MCF 10A (cell line): ENCODE measurements around the gene SIM1. TPM values are rescaled to one million over a fixed set of nuclear protein-coding genes. Genes with fewer than 3 reads are reported as not detected.

ENCODE experiments used
- BruUV-seq: library from RNA; stranded (reverse); fragments of 400-500 nt; replicated peaks from 2 replicates; lab custom pipeline; 2021; lab: Mats Ljungman, UMichigan
- CTCF ChIA-PET: fragments of 300-600 bp; sonication (Branson Sonifier 250); formaldehyde crosslinking; extraction: SDS; loops from one replicate; lab custom pipeline; 2021; ENCODE audit warnings: antibody characterized with exemption, inconsistent platforms; lab: Yijun Ruan, JAX
- POLR2A ChIA-PET: fragments of 300-600, 350-650 bp; sonication (Branson Sonifier 250); formaldehyde crosslinking; extraction: SDS; loops from one replicate; lab custom pipeline; 2020; ENCODE audit warnings: antibody characterized with exemption, inconsistent platforms; lab: Yijun Ruan, JAX
- DNase-seq: peaks from one replicate; pipeline ENCODE4 v3.0.0-alpha.2; 2018; ENCODE audit not compliant: unreplicated experiment
- H3K27ac Mint-ChIP-seq: one replicate; pipeline ENCODE4 v1.8.0; 2022; ENCODE audit warnings: mild to moderate bottlenecking, low read depth, mixed read lengths; ENCODE audit not compliant: unreplicated experiment
- H3K27me3 Mint-ChIP-seq: one replicate; pipeline ENCODE4 v1.8.0; 2022; ENCODE audit warnings: mixed read lengths; ENCODE audit not compliant: insufficient read depth, unreplicated experiment
- H3K36me3 Mint-ChIP-seq: one replicate; pipeline ENCODE4 v1.8.0; 2022; ENCODE audit warnings: mild to moderate bottlenecking, moderate library complexity, mixed read lengths; ENCODE audit not compliant: insufficient read depth, unreplicated experiment
- H3K4me1 Mint-ChIP-seq: one replicate; pipeline ENCODE4 v1.8.0; 2022; ENCODE audit warnings: mixed read lengths; ENCODE audit not compliant: insufficient read depth, unreplicated experiment
- H3K4me3 Mint-ChIP-seq: one replicate; pipeline ENCODE4 v1.8.0; 2022; ENCODE audit warnings: mild to moderate bottlenecking, moderate library complexity, mixed read lengths; ENCODE audit not compliant: unreplicated experiment
- H3K9me3 Mint-ChIP-seq: one replicate; pipeline ENCODE4 v1.8.0; 2022; ENCODE audit warnings: mixed read lengths; ENCODE audit not compliant: unreplicated experiment
- intact Hi-C: fragments of 100-400 bp; cut with micrococcal nuclease; formaldehyde crosslinking; loops from 2 replicates; pipeline ENCODE4 v1.14.1; 2022
- total RNA-seq: library from RNA; stranded (reverse); gene quantifications from 2 replicates; pipeline ENCODE4 v1.2.3, GENCODE V29; 2022
- TF ChIP-seq, protein P1 (sequence below): fragments of 200-600 bp; IDR thresholded peaks from one replicate; pipeline ENCODE4 v1.8.0; 2022; ENCODE audit warnings: antibody characterized with exemption, mild to moderate bottlenecking; ENCODE audit not compliant: unreplicated experiment

SIM1 gene
- total RNA-seq, 1 experiment from 2014 or later, result not detected

DNA sequence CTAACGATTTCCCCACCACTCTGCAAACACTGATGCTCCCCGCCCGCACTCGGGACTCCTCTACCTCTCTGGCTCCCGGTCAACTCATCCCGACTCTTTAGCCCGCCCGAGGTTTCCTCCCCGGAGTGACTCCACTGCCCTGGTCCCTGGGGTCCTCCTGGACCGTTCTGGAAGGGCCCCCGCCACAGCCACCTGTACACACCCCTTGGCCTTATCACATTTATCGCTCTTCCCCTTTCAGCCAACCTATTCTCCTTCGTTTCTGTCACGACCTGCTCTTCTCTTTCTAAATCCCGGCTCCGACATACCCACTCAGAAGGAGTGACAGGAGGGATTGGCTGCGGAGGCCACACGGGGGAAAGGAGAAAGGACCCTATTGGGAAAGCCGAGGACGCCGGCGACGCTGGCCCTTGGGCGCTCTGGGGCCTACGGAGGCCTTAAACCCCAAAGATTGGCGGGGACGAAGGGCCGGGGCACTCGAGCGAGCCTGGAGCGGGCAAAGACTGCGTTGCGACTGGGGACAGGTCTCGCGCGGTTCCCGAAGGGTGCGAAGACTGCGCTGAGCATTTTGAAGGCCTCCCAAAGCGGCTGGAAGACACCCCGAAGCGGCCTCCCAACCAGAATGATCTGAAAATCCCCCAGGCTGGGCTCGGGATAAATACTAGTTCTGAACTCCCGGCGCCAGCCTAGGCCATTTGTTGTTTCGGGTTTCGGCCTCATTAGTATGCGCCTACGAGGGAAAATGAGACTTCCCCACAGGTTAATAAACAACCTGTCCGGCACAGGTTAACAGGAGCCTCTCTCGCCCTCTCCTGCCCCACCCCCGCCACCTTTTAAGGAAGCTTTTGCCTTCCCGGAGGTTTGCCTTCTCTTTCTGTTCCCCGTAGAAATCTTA lies 9.2 kb downstream of the SIM1 start:
- no peak for DNase-seq
- TF ChIP-seq, protein P1, sequence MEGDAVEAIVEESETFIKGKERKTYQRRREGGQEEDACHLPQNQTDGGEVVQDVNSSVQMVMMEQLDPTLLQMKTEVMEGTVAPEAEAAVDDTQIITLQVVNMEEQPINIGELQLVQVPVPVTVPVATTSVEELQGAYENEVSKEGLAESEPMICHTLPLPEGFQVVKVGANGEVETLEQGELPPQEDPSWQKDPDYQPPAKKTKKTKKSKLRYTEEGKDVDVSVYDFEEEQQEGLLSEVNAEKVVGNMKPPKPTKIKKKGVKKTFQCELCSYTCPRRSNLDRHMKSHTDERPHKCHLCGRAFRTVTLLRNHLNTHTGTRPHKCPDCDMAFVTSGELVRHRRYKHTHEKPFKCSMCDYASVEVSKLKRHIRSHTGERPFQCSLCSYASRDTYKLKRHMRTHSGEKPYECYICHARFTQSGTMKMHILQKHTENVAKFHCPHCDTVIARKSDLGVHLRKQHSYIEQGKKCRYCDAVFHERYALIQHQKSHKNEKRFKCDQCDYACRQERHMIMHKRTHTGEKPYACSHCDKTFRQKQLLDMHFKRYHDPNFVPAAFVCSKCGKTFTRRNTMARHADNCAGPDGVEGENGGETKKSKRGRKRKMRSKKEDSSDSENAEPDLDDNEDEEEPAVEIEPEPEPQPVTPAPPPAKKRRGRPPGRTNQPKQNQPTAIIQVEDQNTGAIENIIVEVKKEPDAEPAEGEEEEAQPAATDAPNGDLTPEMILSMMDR, result no peak
- Mint-ChIP-seq H3K4me3 (no peak overlapping the region), H3K4me1 (no peaks in the 10 kb centered on the region), H3K9me3 (no peaks in the 10 kb centered on the region), H3K27ac (no peak overlapping the region), H3K36me3 (no peaks in the 10 kb centered on the region), H3K27me3 (no peaks in the 10 kb centered on the region)
- intact Hi-C loops, result no loop called here
- CTCF ChIA-PET, result interaction anchor here (0.7 to 0.9 kb wide), 2 partner anchors 166 to 455 kb away, joined by 3 to 4 read pairs; no protein-coding TSS in a partner anchor
- no TSS peak for BruUV-seq
- POLR2A ChIA-PET, result no interaction called here

DNA sequence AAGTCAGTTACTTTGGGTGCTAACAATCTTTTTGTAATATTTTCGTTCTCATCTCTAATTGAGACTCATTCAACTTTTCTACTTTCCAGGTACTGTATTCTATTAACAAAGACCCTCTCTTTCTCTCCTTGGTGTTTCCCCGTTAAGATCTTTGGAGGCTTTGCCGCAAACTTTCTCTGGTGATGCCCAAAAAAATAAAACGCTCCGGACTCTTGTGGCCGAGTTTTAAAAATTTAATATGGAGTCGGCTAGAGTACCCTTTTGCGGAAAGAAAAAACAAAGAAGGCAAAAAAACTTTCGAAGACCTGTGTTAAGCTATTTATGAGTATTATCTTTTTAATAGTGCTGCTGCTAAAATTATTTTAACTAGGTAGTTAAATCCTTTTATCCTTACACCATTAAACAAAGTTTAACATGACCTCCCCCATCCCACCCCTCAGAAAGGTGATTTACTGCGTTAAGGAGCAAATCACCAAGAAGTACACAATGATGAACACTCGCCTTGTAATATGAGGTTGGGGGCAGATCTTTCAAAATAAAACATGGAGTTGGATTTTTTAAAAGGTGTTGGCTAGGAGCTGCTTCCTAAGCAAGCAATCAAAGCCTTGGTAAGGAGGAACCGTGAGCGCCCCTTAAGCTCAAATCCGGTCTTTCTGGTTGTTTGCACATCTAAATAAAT lies 10.0 kb downstream of the SIM1 start:
- intact Hi-C loops, result no loop called here
- H3K27me3 Mint-ChIP-seq, result no peaks in the 10 kb centered on the region
- CTCF ChIA-PET, result interaction anchor here (0.7 to 0.9 kb wide), 2 partner anchors 165 to 455 kb away, joined by 3 to 4 read pairs; no protein-coding TSS in a partner anchor

DNA sequence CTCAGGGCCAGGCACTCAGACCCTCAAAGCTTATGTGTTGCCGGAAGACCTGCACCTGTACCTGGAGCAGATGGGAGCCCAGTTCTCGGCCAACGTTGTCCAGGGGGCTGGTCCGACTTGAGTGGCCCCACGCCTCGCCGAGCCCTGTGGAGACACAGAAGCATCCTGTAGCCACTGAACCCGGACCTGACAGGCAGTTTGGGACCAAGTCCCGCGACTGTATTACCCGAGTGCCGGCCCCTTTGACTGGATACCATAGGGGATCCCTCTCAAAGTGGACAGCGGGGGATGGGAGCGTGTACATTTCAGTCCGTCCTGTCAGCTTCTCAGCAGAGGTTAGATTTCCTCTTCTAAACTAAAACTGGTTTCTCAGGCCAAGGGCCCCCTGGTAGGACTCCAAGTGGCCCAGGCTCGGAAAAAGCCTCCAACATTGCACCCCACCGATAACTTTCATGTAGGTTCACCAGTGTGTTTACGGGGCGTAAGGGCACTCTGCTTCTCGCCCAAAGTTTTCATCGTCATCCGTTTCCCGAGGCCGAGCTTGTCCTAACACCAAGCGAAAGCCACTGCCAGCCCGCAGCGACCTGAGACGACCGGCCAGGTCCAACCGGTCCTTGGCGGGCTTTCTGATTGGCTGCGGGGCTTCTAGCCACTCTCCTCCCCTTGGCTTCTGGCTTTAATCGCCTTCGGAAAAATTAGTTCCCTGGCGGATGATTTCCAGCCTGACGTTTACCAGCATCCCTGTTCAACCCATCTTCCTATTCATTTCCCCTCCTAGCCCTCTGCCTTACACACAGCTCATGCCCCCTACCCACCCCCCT lies 10.8 kb downstream of the SIM1 start:
- Mint-ChIP-seq H3K27ac (no peak overlapping the region), H3K36me3 (no peaks in the 10 kb centered on the region), H3K4me3 (no peak overlapping the region), H3K4me1 (no peaks in the 10 kb centered on the region), H3K9me3 (no peaks in the 10 kb centered on the region), H3K27me3 (no peaks in the 10 kb centered on the region)
- TF ChIP-seq, protein P1, result no peak
- no TSS peak for BruUV-seq
- DNase-seq, result no peak
- ChIA-PET POLR2A (no interaction called here), CTCF (interaction anchor here (0.6 kb wide), 1 partner anchor 29 kb away, joined by 3 read pairs; no protein-coding TSS in a partner anchor)
- intact Hi-C loops, result no loop called here

More for the DNA sequence above, 10.0 kb downstream of the SIM1 start:
- Mint-ChIP-seq H3K27ac (no peak overlapping the region), H3K4me1 (no peaks in the 10 kb centered on the region), H3K36me3 (no peaks in the 10 kb centered on the region), H3K4me3 (no peak overlapping the region), H3K9me3 (no peaks in the 10 kb centered on the region)
- DNase-seq, result no peak
- TF ChIP-seq, protein P1, result no peak
- POLR2A ChIA-PET, result no interaction called here
- BruUV-seq, result no TSS peak
